Measurements from ENCODE around the gene SLC29A3. TPM values are rescaled to one million over a fixed set of nuclear protein-coding genes. Genes with fewer than 3 reads are reported as not detected.

The SLC29A3 gene
- polyA plus RNA-seq, 3 donors: 9.7 to 28.4 (median 16.6) TPM

DNA sequence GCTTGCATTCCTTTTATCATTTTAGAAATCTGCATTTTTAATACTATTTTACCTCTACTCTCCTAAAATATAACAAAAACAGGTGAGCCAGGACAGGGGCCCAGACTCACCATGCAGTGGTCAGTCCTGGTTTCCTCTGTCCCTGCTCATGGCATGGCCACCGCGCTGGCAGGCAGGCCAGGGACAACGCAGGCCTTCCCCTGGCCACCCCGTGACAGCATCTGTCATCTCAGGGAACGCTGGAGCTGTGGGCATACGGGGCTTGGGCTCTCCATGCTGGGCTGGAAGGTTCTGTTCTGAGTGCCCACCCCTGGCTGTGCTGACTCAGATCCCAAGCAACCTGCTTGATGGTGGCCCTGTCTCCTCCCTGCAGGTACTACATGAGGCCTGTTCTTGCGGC lies 42.5 kb downstream of the SLC29A3 start:
- H3K27ac ChIP-seq (ENCODE audit: low read depth in 1 of 2, low read length in 2 of 2): no peak overlapping the region
- peaks cover 22 to 36% of the 10 kb centered on the region in 2 donors for H3K36me3 ChIP-seq (replicated peaks in 1 of 2; ENCODE audit: control insufficient read depth in 1 of 2, insufficient read depth in 2 of 2, low read length in 2 of 2)
- H3K9me3 ChIP-seq (replicated peaks in 1 of 2; ENCODE audit: control insufficient read depth in 1 of 2, insufficient read depth in 1 of 2, low read length in 2 of 2): no peaks in the 10 kb centered on the region
- H2AFZ ChIP-seq (ENCODE audit: insufficient read depth, low read depth, low read length, poor library complexity, severe bottlenecking): no peak overlapping the region
- H3K9me3 Mint-ChIP-seq: peaks cover 0 to 4% (median 0%) of the 10 kb centered on the region in 7 donors
- H4K20me1 ChIP-seq (ENCODE audit: insufficient read depth, low read length): no peaks in the 10 kb centered on the region
- peaks cover 74 to 77% of the 10 kb centered on the region in 2 donors for H3K4me1 ChIP-seq (ENCODE audit: control insufficient read depth in 1 of 2, insufficient read depth in 2 of 2, low read length in 2 of 2)
- TF ChIP-seq, protein P1, sequence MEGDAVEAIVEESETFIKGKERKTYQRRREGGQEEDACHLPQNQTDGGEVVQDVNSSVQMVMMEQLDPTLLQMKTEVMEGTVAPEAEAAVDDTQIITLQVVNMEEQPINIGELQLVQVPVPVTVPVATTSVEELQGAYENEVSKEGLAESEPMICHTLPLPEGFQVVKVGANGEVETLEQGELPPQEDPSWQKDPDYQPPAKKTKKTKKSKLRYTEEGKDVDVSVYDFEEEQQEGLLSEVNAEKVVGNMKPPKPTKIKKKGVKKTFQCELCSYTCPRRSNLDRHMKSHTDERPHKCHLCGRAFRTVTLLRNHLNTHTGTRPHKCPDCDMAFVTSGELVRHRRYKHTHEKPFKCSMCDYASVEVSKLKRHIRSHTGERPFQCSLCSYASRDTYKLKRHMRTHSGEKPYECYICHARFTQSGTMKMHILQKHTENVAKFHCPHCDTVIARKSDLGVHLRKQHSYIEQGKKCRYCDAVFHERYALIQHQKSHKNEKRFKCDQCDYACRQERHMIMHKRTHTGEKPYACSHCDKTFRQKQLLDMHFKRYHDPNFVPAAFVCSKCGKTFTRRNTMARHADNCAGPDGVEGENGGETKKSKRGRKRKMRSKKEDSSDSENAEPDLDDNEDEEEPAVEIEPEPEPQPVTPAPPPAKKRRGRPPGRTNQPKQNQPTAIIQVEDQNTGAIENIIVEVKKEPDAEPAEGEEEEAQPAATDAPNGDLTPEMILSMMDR (IDR thresholded peaks at IDR 0.05): no peak
- peaks cover 34 to 55% of the 10 kb centered on the region in 2 donors for H3K36me3 Mint-ChIP-seq
- H3K27ac Mint-ChIP-seq: peak overlapping the region in 2 of 7 donors; percentile 16 to 18
- peaks cover 0 to 4% (median 1%) of the 10 kb centered on the region in 3 donors for H3K27me3 Mint-ChIP-seq (ENCODE audit: low read depth in 3 of 3)
- no peak overlapping the region for H3K9ac ChIP-seq (ENCODE audit: insufficient read depth, low read length, poor library complexity, severe bottlenecking)
- no peaks in the 10 kb centered on the region for H3K27me3 ChIP-seq (ENCODE audit: control insufficient read depth in 2 of 2, insufficient read depth in 2 of 2, low read length in 2 of 2)
- no peak overlapping the region for H3K4me2 ChIP-seq (replicated peaks; ENCODE audit: extremely low read depth, low read length, poor library complexity, severe bottlenecking)
- H3K4me3 Mint-ChIP-seq: no peak overlapping the region
- H3K4me3 ChIP-seq (replicated peaks in 1 of 3; ENCODE audit: low read depth in 2 of 3, low read length in 3 of 3): no peak overlapping the region
- DNase-seq: no peak
- intact Hi-C loops (cut with micrococcal nuclease): no loop called here
- peaks cover 69% of the 10 kb centered on the region for H3K4me1 Mint-ChIP-seq
- no peaks in the 10 kb centered on the region for H3K79me2 ChIP-seq (ENCODE audit: insufficient read depth, low read length)
- 96% methylated on average over 7 of the region's 7 CpGs for WGBS (ENCODE audit: insufficient coverage)

DNA sequence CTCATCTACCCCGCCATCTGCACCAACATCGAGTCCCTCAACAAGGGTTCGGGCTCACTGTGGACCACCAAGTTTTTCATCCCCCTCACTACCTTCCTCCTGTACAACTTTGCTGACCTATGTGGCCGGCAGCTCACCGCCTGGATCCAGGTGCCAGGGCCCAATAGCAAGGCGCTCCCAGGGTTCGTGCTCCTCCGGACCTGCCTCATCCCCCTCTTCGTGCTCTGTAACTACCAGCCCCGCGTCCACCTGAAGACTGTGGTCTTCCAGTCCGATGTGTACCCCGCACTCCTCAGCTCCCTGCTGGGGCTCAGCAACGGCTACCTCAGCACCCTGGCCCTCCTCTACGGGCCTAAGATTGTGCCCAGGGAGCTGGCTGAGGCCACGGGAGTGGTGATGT lies 43.1 kb downstream of the SLC29A3 start:
- WGBS (ENCODE audit: insufficient coverage): 99% methylated on average over 14 of the region's 16 CpGs
- Histone ChIP-seq H3K79me2 (ENCODE audit: insufficient read depth, low read length) (no peaks in the 10 kb centered on the region), H3K4me1 (ENCODE audit: control insufficient read depth in 1 of 2, insufficient read depth in 2 of 2, low read length in 2 of 2) (peaks cover 79 to 82% of the 10 kb centered on the region in 2 donors), H3K9ac (ENCODE audit: insufficient read depth, low read length, poor library complexity, severe bottlenecking) (no peak overlapping the region), H3K4me3 (replicated peaks in 1 of 3; ENCODE audit: low read depth in 2 of 3, low read length in 3 of 3) (no peak overlapping the region), H4K20me1 (ENCODE audit: insufficient read depth, low read length) (no peaks in the 10 kb centered on the region), H3K36me3 (replicated peaks in 1 of 2; ENCODE audit: control insufficient read depth in 1 of 2, insufficient read depth in 2 of 2, low read length in 2 of 2) (peaks cover 20 to 31% of the 10 kb centered on the region in 2 donors), H3K27me3 (ENCODE audit: control insufficient read depth in 2 of 2, insufficient read depth in 2 of 2, low read length in 2 of 2) (no peaks in the 10 kb centered on the region), H3K27ac (ENCODE audit: low read depth in 1 of 2, low read length in 2 of 2) (no peak overlapping the region), H3K4me2 (replicated peaks; ENCODE audit: extremely low read depth, low read length, poor library complexity, severe bottlenecking) (no peak overlapping the region), H3K9me3 (replicated peaks in 1 of 2; ENCODE audit: control insufficient read depth in 1 of 2, insufficient read depth in 1 of 2, low read length in 2 of 2) (no peaks in the 10 kb centered on the region), H2AFZ (ENCODE audit: insufficient read depth, low read depth, low read length, poor library complexity, severe bottlenecking) (no peak overlapping the region)
- intact Hi-C loops (cut with micrococcal nuclease): no loop called here
- H3K27me3 Mint-ChIP-seq (ENCODE audit: low read depth in 3 of 3): peaks cover 0 to 4% (median 1%) of the 10 kb centered on the region in 3 donors
- no peak overlapping the region for H3K4me3 Mint-ChIP-seq
- H3K9me3 Mint-ChIP-seq: peaks cover 0 to 4% (median 0%) of the 10 kb centered on the region in 7 donors
- TF ChIP-seq, protein P1 (IDR thresholded peaks at IDR 0.05): no peak
- no peak for DNase-seq
- peaks cover 74% of the 10 kb centered on the region for H3K4me1 Mint-ChIP-seq
- peaks cover 32 to 49% of the 10 kb centered on the region in 2 donors for H3K36me3 Mint-ChIP-seq
- H3K27ac Mint-ChIP-seq: peak overlapping the region in 3 of 7 donors; percentile 6 to 74 (median 16)

All from CD14-positive monocyte (primary cell).